HG02642 (cell line): Measurements from ENCODE around the gene KLHL26.

Experiments
- ATAC-seq: cut with Tn5 transposase; IDR thresholded peaks from one replicate; pipeline ENCODE4 v1.9.1; 2021; ENCODE audit warnings: mild to moderate bottlenecking; ENCODE audit not compliant: unreplicated experiment, poor library complexity

KLHL26 gene

GRCh38 chr19:18644196-18645034 is 7.6 kb downstream of the KLHL26 start:
- no peak for ATAC-seq

- no peak for ATAC-seq
These were observed 8.2 kb downstream of the KLHL26 start for GRCh38 chr19:18645035-18645511.

- ATAC-seq: no peak
These were observed 9.9 kb downstream of the KLHL26 start for GRCh38 chr19:18646535-18647370.

GRCh38 chr19:18647371-18647767 is 10.5 kb downstream of the KLHL26 start:
- no peak for ATAC-seq

- no peak for ATAC-seq
These were observed 11.0 kb downstream of the KLHL26 start for GRCh38 chr19:18647807-18648206.

GRCh38 chr19:18648973-18649315 is 12.1 kb downstream of the KLHL26 start:
- no peak for ATAC-seq

GRCh38 chr19:18649371-18650020 is 12.7 kb downstream of the KLHL26 start:
- no peak for ATAC-seq

- no peak for ATAC-seq
These were observed 13.2 kb downstream of the KLHL26 start for GRCh38 chr19:18650021-18650390.

GRCh38 chr19:18650468-18651041 is 13.7 kb downstream of the KLHL26 start:
- ATAC-seq: no peak

GRCh38 chr19:18651300-18651699 is 14.5 kb downstream of the KLHL26 start:
- ATAC-seq: no peak

GRCh38 chr19:18651733-18652132 is 14.9 kb downstream of the KLHL26 start:
- ATAC-seq: no peak

- ATAC-seq: no peak
These were observed 17.0 kb downstream of the KLHL26 start for GRCh38 chr19:18653853-18654252.

GRCh38 chr19:18654469-18654868 is 17.6 kb downstream of the KLHL26 start:
- no peak for ATAC-seq

GRCh38 chr19:18655173-18655844 is 18.5 kb downstream of the KLHL26 start:
- no peak for ATAC-seq

GRCh38 chr19:18656337-18657086 is 19.7 kb downstream of the KLHL26 start:
- ATAC-seq: no peak

GRCh38 chr19:18657590-18658365 is 20.9 kb downstream of the KLHL26 start:
- no peak for ATAC-seq

GRCh38 chr19:18658366-18658855 is 21.6 kb downstream of the KLHL26 start:
- ATAC-seq: no peak

- ATAC-seq: no peak
These were observed 22.6 kb downstream of the KLHL26 start for GRCh38 chr19:18659281-18660050.
